HG02678 (cell line): ENCODE results near the gene CCDC150.

Source experiments
- ATAC-seq: cut with Tn5 transposase; IDR thresholded peaks from one replicate; pipeline ENCODE4 v1.9.1; 2021; ENCODE audit warnings: mild to moderate bottlenecking, moderate library complexity; ENCODE audit not compliant: unreplicated experiment

CCDC150 gene

GRCh38 chr2:196759378-196759706 lies 119.8 kb downstream of the CCDC150 start:
- no peak for ATAC-seq

- ATAC-seq = no peak
Measured at GRCh38 chr2:196767101-196767500, 127.6 kb downstream of the CCDC150 start.
